Measurements from ENCODE around the gene SLC35C1. TPM values are rescaled to one million over a fixed set of nuclear protein-coding genes. Genes with fewer than 3 reads are reported as not detected.

The SLC35C1 gene
- total and polyA plus RNA-seq, 2 of the 8 experiments (the other 6 are each of a cell fraction or from before 2014, with no cell fraction given) = 4.6 to 10.6 TPM

DNA sequence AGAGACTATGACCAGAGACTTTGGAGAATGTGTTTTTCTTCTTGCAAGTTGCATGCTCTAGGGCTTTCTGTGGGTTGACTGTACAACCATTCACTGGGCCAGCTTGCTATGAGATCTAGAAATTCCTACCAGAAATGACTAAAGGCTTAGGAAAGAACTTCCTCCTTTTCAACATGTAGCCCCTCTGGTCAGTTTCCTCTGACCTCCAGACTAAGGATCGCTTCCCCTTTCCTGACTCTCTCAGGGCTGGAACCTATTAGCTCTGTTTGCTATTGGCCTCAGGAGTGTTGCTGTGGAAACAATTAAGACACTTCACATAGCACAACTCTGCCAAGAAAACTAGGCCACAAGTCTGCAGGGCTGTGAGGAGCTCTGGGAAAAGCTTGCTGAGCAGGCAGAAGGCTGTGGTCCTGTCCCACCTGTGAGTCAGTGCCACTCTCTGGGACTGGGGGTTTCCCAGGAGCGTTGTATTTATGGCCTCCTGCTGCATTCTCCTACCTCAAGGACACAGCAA lies 53.1 kb downstream of the SLC35C1 start:
- Histone ChIP-seq H4K8ac (ENCODE audit: extremely low read depth, insufficient read depth, low read length) (no peak overlapping the region; the same call in 1 of the 2 replicates), H3K36me3 (ENCODE audit: control insufficient read depth in 2 of 4, insufficient read depth in 4 of 4, low read length in 3 of 4) (peaks cover 3 to 21% (median 8%) of the 10 kb centered on the region in 4 experiments; a peak in 4 of 8 replicates), H4K5ac (ENCODE audit: insufficient read length, low read depth, low read length) (no peak overlapping the region), H4K20me1 (replicated peaks in 1 of 2; ENCODE audit: control insufficient read depth in 1 of 2, insufficient read depth in 2 of 2, low read length in 2 of 2) (peaks cover 0 to 6% of the 10 kb centered on the region in 2 experiments), H3K4me1 (replicated peaks in 1 of 4; ENCODE audit: control insufficient read depth in 3 of 4, insufficient read depth in 4 of 4, low read length in 3 of 4) (peaks cover 14 to 37% (median 22%) of the 10 kb centered on the region in 4 experiments), H2BK15ac (ENCODE audit: low read length) (0 out of 2 replicates have a peak overlapping the region, but pooled peaks have one; percentile 83), H3K9me3 (ENCODE audit: insufficient read depth in 2 of 2, low read depth in 1 of 2, low read length in 1 of 2) (no peaks in the 10 kb centered on the region), H3K4ac (replicated peaks; ENCODE audit: insufficient read length, low read depth, low read length) (no peak overlapping the region), H3K4me2 (ENCODE audit: insufficient read depth in 1 of 2, low read depth in 2 of 2, low read length in 2 of 2) (peak overlapping the region; percentile 30 to 48; a peak in 1 of 4 replicates), H3K79me1 (ENCODE audit: low read depth, low read length) (peaks cover 2% of the 10 kb centered on the region; the same call in 1 of the 2 replicates), H2BK12ac (ENCODE audit: low read depth, low read length) (no peak overlapping the region), H3K79me2 (ENCODE audit: control insufficient read depth in 1 of 2, insufficient read depth in 2 of 2, low read length in 2 of 2) (no peaks in the 10 kb centered on the region), H2AFZ (ENCODE audit: low read length) (no peak overlapping the region), H2AK5ac (ENCODE audit: low read depth, low read length) (no peak overlapping the region), H3K27me3 (replicated peaks in 1 of 4; ENCODE audit: control insufficient read depth in 3 of 4, extremely low read depth in 1 of 4, insufficient read depth in 3 of 4, low read length in 3 of 4) (no peaks in the 10 kb centered on the region), H2BK20ac (ENCODE audit: low read length) (no peak overlapping the region), H3K18ac (ENCODE audit: extremely low read depth, low read length) (peak overlapping the region; percentile 62), H3K4me3 (ENCODE audit: extremely low read depth in 1 of 4, insufficient read depth in 2 of 4, low read depth in 3 of 4, low read length in 4 of 4) (no peak overlapping the region), H3K14ac (ENCODE audit: insufficient read length) (no peak overlapping the region), H2BK5ac (ENCODE audit: low read depth, low read length) (0 out of 2 replicates have a peak overlapping the region, but pooled peaks have one; percentile 2), H4K91ac (replicated peaks; ENCODE audit: insufficient read length, low read length) (no peak overlapping the region), H3K56ac (replicated peaks; ENCODE audit: insufficient read length, low read depth, low read length) (no peak overlapping the region), H3K27ac (ENCODE audit: low read depth, low read length) (peak overlapping the region; percentile 45; the same call in 1 of the 2 replicates), H2BK120ac (replicated peaks; ENCODE audit: low read depth, low read length) (no peak overlapping the region), H3K23ac (ENCODE audit: insufficient read length) (no peak overlapping the region), H3K9ac (replicated peaks in 1 of 4; ENCODE audit: extremely low read depth in 1 of 4, low read depth in 3 of 4, low read length in 3 of 4) (no peak overlapping the region; a peak in 1 of 7 replicates), H3K23me2 (ENCODE audit: low read depth, low read length) (no peaks in the 10 kb centered on the region)
- ChIA-PET CTCF (ENCODE audit: partially characterized antibody) (interaction anchor here (0.6 to 8.6 kb wide), 6 partner anchors 13 to 339 kb away, joined by 3 to 90 read pairs (median 3); no protein-coding TSS in a partner anchor), POLR2A (ENCODE audit: partially characterized antibody) (no interaction called here)
- WGBS, 2 experiments (ENCODE audit: extremely low coverage in 1 of 2, insufficient coverage in 1 of 2, insufficient read length in 1 of 2, insufficient replicate concordance in 2 of 2, low coverage in 1 of 2, low lambda C conversion rate in 2 of 2, missing lambda C conversion rate in 1 of 2) = 83% methylated on average over 2 of the region's 2 CpGs; no CpG with 5 or more reads in 1 of the 2 experiments
- DNase-seq (ENCODE audit: low read depth in 1 of 2, low spot score in 2 of 2) = no peak
- FAIRE-seq = no peak
- no peak for TF ChIP-seq SIX5 (IDR thresholded peaks at IDR 0.05; ENCODE audit: low read depth, low read length)
- TF ChIP-seq CEBPB (IDR thresholded peaks at IDR 0.05; ENCODE audit: low read depth, low read length) = no peak
- TF ChIP-seq KDM5A (IDR thresholded peaks at IDR 0.05; ENCODE audit: low read length) = no peak
- no peak for TF ChIP-seq HDAC6 (IDR thresholded peaks at IDR 0.05; ENCODE audit: low read depth, low read length)
- no peak for TF ChIP-seq CHD1 (IDR thresholded peaks at IDR 0.05; ENCODE audit: low read depth, low read length)
- no peak for TF ChIP-seq TAF1 (IDR thresholded peaks at IDR 0.05; ENCODE audit: low read depth, low read length)
- no peak for TF ChIP-seq ZNF274 (IDR thresholded peaks at IDR 0.05; ENCODE audit: borderline replicate concordance, extremely low read depth, low read length)
- TF ChIP-seq, protein P1, sequence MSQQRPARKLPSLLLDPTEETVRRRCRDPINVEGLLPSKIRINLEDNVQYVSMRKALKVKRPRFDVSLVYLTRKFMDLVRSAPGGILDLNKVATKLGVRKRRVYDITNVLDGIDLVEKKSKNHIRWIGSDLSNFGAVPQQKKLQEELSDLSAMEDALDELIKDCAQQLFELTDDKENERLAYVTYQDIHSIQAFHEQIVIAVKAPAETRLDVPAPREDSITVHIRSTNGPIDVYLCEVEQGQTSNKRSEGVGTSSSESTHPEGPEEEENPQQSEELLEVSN (IDR thresholded peaks at IDR 0.05) = no peak
- no peak for TF ChIP-seq FOSL1 (IDR thresholded peaks at IDR 0.05; ENCODE audit: insufficient read depth, low read depth, low read length)
- TF ChIP-seq ATF3 (IDR thresholded peaks at IDR 0.05; ENCODE audit: insufficient read depth, low read depth, low read length) = no peak
- no peak for TF ChIP-seq TBP (IDR thresholded peaks at IDR 0.05; ENCODE audit: low read depth, low read length)
- TF ChIP-seq SP1 (IDR thresholded peaks at IDR 0.05; ENCODE audit: low read depth, low read length) = no peak
- TF ChIP-seq GABPA (IDR thresholded peaks at IDR 0.05; ENCODE audit: borderline replicate concordance, insufficient read depth, low read length) = no peak

All from H1 (cell line).